ENCODE results near the gene NREP. TPM values are rescaled to one million over a fixed set of nuclear protein-coding genes. Genes with fewer than 3 reads are reported as not detected.

The NREP gene
- total RNA-seq, 1 experiment from 2014 or later = 160 TPM

DNA sequence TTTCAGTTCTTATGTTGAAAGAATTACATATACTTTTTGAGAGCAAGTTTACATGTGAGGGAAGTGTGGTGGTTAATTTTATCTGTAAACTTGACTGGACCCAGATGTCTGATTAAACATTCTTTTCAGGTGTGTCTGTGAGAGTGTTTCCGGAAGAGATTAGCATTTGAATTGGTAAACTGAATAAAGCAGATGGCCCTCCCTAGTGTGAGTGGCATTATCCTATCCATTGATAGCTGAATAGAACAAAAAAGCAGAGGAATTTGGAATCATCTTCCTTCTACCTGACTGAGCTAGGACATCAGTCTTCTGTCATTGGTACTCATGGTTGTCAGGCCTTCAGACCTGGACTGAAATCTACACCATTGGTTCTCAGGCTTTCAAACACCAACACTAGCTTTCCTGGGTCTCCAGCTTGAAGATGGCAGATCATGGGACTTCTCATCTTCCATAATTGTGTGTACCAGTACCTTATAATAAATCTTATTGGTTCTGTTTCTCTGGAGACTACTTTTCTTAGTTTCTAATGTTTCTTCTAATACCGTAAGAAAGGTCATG lies 36.6 kb downstream of the NREP start:
- Mint-ChIP-seq H3K4me1 (peaks cover 36% of the 10 kb centered on the region), H3K4me3 (no peak overlapping the region), H3K27me3 (ENCODE audit: low read depth) (no peaks in the 10 kb centered on the region; the same call in 1 of the 2 replicates), H3K9me3 (peaks cover 35% of the 10 kb centered on the region), H3K36me3 (peaks cover 43% of the 10 kb centered on the region), H3K27ac (peak overlapping the region; percentile 5)
- peak; percentile 77 for ATAC-seq
- ChIA-PET CTCF (interaction anchor here (1.4 to 2.7 kb wide), 2 partner anchors 169 to 440 kb away, joined by 4 to 9 read pairs; no protein-coding TSS in a partner anchor), POLR2A (interaction anchor here (1.3 kb wide), 1 partner anchor 37 kb away, joined by 5 read pairs; no protein-coding TSS in a partner anchor)
- TF ChIP-seq, protein P1, sequence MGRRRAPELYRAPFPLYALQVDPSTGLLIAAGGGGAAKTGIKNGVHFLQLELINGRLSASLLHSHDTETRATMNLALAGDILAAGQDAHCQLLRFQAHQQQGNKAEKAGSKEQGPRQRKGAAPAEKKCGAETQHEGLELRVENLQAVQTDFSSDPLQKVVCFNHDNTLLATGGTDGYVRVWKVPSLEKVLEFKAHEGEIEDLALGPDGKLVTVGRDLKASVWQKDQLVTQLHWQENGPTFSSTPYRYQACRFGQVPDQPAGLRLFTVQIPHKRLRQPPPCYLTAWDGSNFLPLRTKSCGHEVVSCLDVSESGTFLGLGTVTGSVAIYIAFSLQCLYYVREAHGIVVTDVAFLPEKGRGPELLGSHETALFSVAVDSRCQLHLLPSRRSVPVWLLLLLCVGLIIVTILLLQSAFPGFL (CRISPR knock-in tag; IDR thresholded peaks at IDR 0.05; ENCODE audit: borderline replicate concordance) = no peak
- no peak for TF ChIP-seq IRF2 (CRISPR knock-in tag; IDR thresholded peaks at IDR 0.05; ENCODE audit: borderline replicate concordance, low read depth)
- TF ChIP-seq TEAD1 (CRISPR knock-in tag; IDR thresholded peaks at IDR 0.05) = peak; percentile 53; the same call in 1 of the 2 replicates
- TF ChIP-seq FOXP1 (CRISPR knock-in tag; IDR thresholded peaks at IDR 0.05; ENCODE audit: borderline replicate concordance) = no peak
- TF ChIP-seq, protein P2, sequence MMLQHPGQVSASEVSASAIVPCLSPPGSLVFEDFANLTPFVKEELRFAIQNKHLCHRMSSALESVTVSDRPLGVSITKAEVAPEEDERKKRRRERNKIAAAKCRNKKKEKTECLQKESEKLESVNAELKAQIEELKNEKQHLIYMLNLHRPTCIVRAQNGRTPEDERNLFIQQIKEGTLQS (CRISPR knock-in tag; conservative IDR thresholded peaks at IDR 0.05) = no peak
- TF ChIP-seq NFYB (CRISPR knock-in tag; conservative IDR thresholded peaks at IDR 0.05; ENCODE audit: low read depth) = no peak
- TF ChIP-seq, protein P3, sequence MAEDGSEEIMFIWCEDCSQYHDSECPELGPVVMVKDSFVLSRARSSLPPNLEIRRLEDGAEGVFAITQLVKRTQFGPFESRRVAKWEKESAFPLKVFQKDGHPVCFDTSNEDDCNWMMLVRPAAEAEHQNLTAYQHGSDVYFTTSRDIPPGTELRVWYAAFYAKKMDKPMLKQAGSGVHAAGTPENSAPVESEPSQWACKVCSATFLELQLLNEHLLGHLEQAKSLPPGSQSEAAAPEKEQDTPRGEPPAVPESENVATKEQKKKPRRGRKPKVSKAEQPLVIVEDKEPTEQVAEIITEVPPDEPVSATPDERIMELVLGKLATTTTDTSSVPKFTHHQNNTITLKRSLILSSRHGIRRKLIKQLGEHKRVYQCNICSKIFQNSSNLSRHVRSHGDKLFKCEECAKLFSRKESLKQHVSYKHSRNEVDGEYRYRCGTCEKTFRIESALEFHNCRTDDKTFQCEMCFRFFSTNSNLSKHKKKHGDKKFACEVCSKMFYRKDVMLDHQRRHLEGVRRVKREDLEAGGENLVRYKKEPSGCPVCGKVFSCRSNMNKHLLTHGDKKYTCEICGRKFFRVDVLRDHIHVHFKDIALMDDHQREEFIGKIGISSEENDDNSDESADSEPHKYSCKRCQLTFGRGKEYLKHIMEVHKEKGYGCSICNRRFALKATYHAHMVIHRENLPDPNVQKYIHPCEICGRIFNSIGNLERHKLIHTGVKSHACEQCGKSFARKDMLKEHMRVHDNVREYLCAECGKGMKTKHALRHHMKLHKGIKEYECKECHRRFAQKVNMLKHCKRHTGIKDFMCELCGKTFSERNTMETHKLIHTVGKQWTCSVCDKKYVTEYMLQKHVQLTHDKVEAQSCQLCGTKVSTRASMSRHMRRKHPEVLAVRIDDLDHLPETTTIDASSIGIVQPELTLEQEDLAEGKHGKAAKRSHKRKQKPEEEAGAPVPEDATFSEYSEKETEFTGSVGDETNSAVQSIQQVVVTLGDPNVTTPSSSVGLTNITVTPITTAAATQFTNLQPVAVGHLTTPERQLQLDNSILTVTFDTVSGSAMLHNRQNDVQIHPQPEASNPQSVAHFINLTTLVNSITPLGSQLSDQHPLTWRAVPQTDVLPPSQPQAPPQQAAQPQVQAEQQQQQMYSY (CRISPR knock-in tag; IDR thresholded peaks at IDR 0.05) = no peak
- TF ChIP-seq, protein P4, sequence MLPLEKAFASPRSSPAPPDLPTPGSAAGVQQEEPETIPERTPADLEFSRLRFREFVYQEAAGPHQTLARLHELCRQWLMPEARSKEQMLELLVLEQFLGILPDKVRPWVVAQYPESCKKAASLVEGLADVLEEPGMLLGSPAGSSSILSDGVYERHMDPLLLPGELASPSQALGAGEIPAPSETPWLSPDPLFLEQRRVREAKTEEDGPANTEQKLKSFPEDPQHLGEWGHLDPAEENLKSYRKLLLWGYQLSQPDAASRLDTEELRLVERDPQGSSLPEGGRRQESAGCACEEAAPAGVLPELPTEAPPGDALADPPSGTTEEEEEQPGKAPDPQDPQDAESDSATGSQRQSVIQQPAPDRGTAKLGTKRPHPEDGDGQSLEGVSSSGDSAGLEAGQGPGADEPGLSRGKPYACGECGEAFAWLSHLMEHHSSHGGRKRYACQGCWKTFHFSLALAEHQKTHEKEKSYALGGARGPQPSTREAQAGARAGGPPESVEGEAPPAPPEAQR (CRISPR knock-in tag; IDR thresholded peaks at IDR 0.05) = 0 out of 2 replicates have a peak, but pooled peaks have one; percentile 47
- TF ChIP-seq RORB (CRISPR knock-in tag; IDR thresholded peaks at IDR 0.05) = no peak
- no peak for TF ChIP-seq ZNF671 (CRISPR knock-in tag; IDR thresholded peaks at IDR 0.05)
- DNase-seq (ENCODE audit: low spot score) = no peak

DNA sequence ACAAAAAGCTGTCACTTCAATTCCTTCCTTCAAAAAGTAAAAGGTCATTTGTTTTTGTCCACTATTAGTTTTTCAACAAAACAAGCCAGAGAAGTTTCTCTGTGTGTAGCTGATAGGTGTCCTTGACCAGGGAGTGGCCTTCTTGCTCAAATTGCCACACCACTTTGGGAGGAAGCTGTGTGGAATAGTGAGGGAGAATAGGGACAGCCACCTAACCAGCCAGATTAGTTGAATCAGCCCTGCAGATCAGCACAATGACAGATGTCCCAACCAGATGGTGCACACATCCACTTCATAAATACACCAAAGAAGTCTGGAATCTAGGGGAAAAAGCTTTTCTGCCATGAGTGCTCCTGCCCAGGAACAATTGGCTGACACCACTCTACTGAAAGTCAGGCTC lies 37.2 kb downstream of the NREP start:
- Mint-ChIP-seq H3K27me3 (ENCODE audit: low read depth) (no peaks in the 10 kb centered on the region; the same call in 1 of the 2 replicates), H3K27ac (no peak overlapping the region), H3K9me3 (peaks cover 42% of the 10 kb centered on the region), H3K4me1 (peaks cover 36% of the 10 kb centered on the region), H3K36me3 (peaks cover 48% of the 10 kb centered on the region), H3K4me3 (no peak overlapping the region)
- ChIA-PET POLR2A (interaction anchor here (1.3 kb wide), 1 partner anchor 38 kb away, joined by 5 read pairs; no protein-coding TSS in a partner anchor), CTCF (interaction anchor here (1.4 to 2.7 kb wide), 2 partner anchors 169 to 441 kb away, joined by 4 to 9 read pairs; no protein-coding TSS in a partner anchor)
- DNase-seq (ENCODE audit: low spot score) (no peak), ATAC-seq (peak; percentile 10; the same call in 1 of the 2 replicates)
- TF ChIP-seq, protein P3 (CRISPR knock-in tag; IDR thresholded peaks at IDR 0.05) = no peak
- TF ChIP-seq, protein P5, sequence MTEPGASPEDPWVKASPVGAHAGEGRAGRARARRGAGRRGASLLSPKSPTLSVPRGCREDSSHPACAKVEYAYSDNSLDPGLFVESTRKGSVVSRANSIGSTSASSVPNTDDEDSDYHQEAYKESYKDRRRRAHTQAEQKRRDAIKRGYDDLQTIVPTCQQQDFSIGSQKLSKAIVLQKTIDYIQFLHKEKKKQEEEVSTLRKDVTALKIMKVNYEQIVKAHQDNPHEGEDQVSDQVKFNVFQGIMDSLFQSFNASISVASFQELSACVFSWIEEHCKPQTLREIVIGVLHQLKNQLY (CRISPR knock-in tag; IDR thresholded peaks at IDR 0.05) = no peak
- TF ChIP-seq ZNF416 (CRISPR knock-in tag; IDR thresholded peaks at IDR 0.05) (no peak), ZNF138 (CRISPR knock-in tag; conservative IDR thresholded peaks at IDR 0.05) (no peak), ZNF121 (CRISPR knock-in tag; IDR thresholded peaks at IDR 0.05) (no peak), KAT7 (CRISPR knock-in tag; IDR thresholded peaks at IDR 0.05; ENCODE audit: borderline replicate concordance) (no peak), ZNF219 (CRISPR knock-in tag; IDR thresholded peaks at IDR 0.05; ENCODE audit: borderline replicate concordance) (no peak), MYBL2 (CRISPR knock-in tag; IDR thresholded peaks at IDR 0.05) (no peak), PRRX2 (CRISPR knock-in tag; IDR thresholded peaks at IDR 0.05) (no peak), ATF1 (CRISPR knock-in tag; IDR thresholded peaks at IDR 0.05) (no peak)
- TF ChIP-seq, protein P6, sequence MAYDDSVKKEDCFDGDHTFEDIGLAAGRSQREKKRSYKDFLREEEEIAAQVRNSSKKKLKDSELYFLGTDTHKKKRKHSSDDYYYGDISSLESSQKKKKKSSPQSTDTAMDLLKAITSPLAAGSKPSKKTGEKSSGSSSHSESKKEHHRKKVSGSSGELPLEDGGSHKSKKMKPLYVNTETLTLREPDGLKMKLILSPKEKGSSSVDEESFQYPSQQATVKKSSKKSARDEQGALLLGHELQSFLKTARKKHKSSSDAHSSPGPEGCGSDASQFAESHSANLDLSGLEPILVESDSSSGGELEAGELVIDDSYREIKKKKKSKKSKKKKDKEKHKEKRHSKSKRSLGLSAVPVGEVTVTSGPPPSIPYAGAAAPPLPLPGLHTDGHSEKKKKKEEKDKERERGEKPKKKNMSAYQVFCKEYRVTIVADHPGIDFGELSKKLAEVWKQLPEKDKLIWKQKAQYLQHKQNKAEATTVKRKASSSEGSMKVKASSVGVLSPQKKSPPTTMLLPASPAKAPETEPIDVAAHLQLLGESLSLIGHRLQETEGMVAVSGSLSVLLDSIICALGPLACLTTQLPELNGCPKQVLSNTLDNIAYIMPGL (CRISPR knock-in tag; IDR thresholded peaks at IDR 0.05) = no peak

Data from WTC11 (cell line).